ENCODE data around the gene ZNF446. TPM values are rescaled to one million over a fixed set of nuclear protein-coding genes. Genes with fewer than 3 reads are reported as not detected.
A peak's percentile ranks its signal among the peaks of the same experiment; 100 is the strongest.
"Not testable (repeated sequence)": the region's sequence is repeated elsewhere in the genome, so short reads cannot be mapped to it uniquely, and the experiment has no call there.

The ZNF446 gene
- total and polyA plus RNA-seq, 9 of the 15 experiments (the other 6 are each of a cell fraction or from before 2014, with no cell fraction given): 0.07 to 4.8 (median 1.2) TPM

GRCh38 chr19:58449980-58450379 lies 26.2 kb upstream of the ZNF446 start:
- ATAC-seq; in situ Hi-C loops (cut with MboI); H3K9ac ChIP-seq (ENCODE audit: insufficient read depth in 1 of 2, low read depth in 2 of 2, low read length in 2 of 2); H3K27me3 ChIP-seq (ENCODE audit: control insufficient read depth in 2 of 2, insufficient read depth in 2 of 2, low read length in 2 of 2); H3K27ac ChIP-seq (ENCODE audit: extremely low read depth, low read depth, low read length); H2AFZ ChIP-seq (ENCODE audit: low read depth, low read length); H3K4me2 ChIP-seq (ENCODE audit: insufficient read depth, low read length); H3K79me2 ChIP-seq (ENCODE audit: control insufficient read depth, insufficient read depth, low read length); H4K20me1 ChIP-seq (replicated peaks; ENCODE audit: control insufficient read depth, insufficient read depth, low read length); BruUV-seq (replicated peaks); H3K4me3 ChIP-seq; H3K9me1 ChIP-seq (ENCODE audit: control insufficient read depth, insufficient read depth, low read length); DNase-seq (ENCODE audit: extremely low read depth in 1 of 4, low spot score in 3 of 4); intact Hi-C loops (cut with micrococcal nuclease); FAIRE-seq: not testable (repeated sequence)
- TF ChIP-seq ZNF431 (CRISPR knock-in tag; IDR thresholded peaks at IDR 0.05) (0 out of 2 replicates have a peak, but pooled peaks have one; percentile 52), ZFP36 (IDR thresholded peaks at IDR 0.05; ENCODE audit: low read depth, low read length, partially characterized antibody) (peak; percentile 39)
- WGBS (ENCODE audit: insufficient coverage, low coverage, missing lambda C conversion rate): 2% methylated on average over 5 of the region's 5 CpGs
- peaks cover 15% of the 10 kb centered on the region for H3K9me3 ChIP-seq (replicated peaks; ENCODE audit: control insufficient read depth, insufficient read depth, low read depth, low read length)
- CTCF ChIA-PET (ENCODE audit: low intra/inter-chr PET ratio): interaction anchor here (0.7 kb wide), 1 partner anchor 224 kb away, joined by 4 read pairs; no protein-coding TSS in a partner anchor
- H3K4me1 ChIP-seq (replicated peaks in 1 of 2; ENCODE audit: control insufficient read depth in 2 of 2, insufficient read depth in 2 of 2, low read length in 2 of 2): peaks cover 4 to 15% of the 10 kb centered on the region in 2 experiments; a peak in 4 of 5 replicates
- peaks cover 11% of the 10 kb centered on the region; the same call in 1 of the 3 replicates for H3K36me3 ChIP-seq (ENCODE audit: control insufficient read depth, insufficient read depth, low read length)
- POLR2A ChIA-PET: interaction anchor here (0.8 kb wide), 1 partner anchor 13 kb away, joined by 3 read pairs; no protein-coding TSS in a partner anchor

GRCh38 chr19:58450856-58451357 lies 25.2 kb upstream of the ZNF446 start:
- DNase-seq (ENCODE audit: extremely low read depth in 1 of 4, low spot score in 3 of 4) (peak in 2 of 4 experiments; percentile 19 to 35), ATAC-seq (peak; percentile 10), FAIRE-seq (peak; percentile 23)
- Histone ChIP-seq H4K20me1 (replicated peaks; ENCODE audit: control insufficient read depth, insufficient read depth, low read length) (no peaks in the 10 kb centered on the region), H3K4me3 (peak overlapping the region; percentile 84), H3K4me2 (ENCODE audit: insufficient read depth, low read length) (peak overlapping the region; percentile 90), H3K79me2 (ENCODE audit: control insufficient read depth, insufficient read depth, low read length) (peaks cover 8% of the 10 kb centered on the region; the same call in 2 of the 3 replicates), H3K9ac (ENCODE audit: insufficient read depth in 1 of 2, low read depth in 2 of 2, low read length in 2 of 2) (peak overlapping the region in 1 of 2 experiments; percentile 81; a peak in 2 of 4 replicates), H3K9me3 (replicated peaks; ENCODE audit: control insufficient read depth, insufficient read depth, low read depth, low read length) (peaks cover 15% of the 10 kb centered on the region), H2AFZ (ENCODE audit: low read depth, low read length) (peak overlapping the region; percentile 93), H3K36me3 (ENCODE audit: control insufficient read depth, insufficient read depth, low read length) (peaks cover 15% of the 10 kb centered on the region; the same call in 1 of the 3 replicates), H3K4me1 (replicated peaks in 1 of 2; ENCODE audit: control insufficient read depth in 2 of 2, insufficient read depth in 2 of 2, low read length in 2 of 2) (peaks cover 4 to 15% of the 10 kb centered on the region in 2 experiments; a peak in 4 of 5 replicates), H3K27me3 (ENCODE audit: control insufficient read depth in 2 of 2, insufficient read depth in 2 of 2, low read length in 2 of 2) (no peaks in the 10 kb centered on the region), H3K27ac (ENCODE audit: extremely low read depth, low read depth, low read length) (no peak overlapping the region), H3K9me1 (ENCODE audit: control insufficient read depth, insufficient read depth, low read length) (no peaks in the 10 kb centered on the region)
- intact Hi-C loops (cut with micrococcal nuclease) (no loop called here), in situ Hi-C loops (cut with MboI) (no loop called here)
- CTCF ChIA-PET (ENCODE audit: low intra/inter-chr PET ratio): interaction anchor here (0.7 kb wide), 1 partner anchor 225 kb away, joined by 4 read pairs; no protein-coding TSS in a partner anchor
- POLR2A ChIA-PET: interaction anchor here (0.6 to 1.2 kb wide), 6 partner anchors 8 to 172 kb away, joined by 3 to 5 read pairs (median 4); partner anchors contain the start of genes ZNF324 and ZNF8
- TF ChIP-seq GABPA (tag; conservative IDR thresholded peaks at IDR 0.05; ENCODE audit: low read depth) (no peak), SOX6 (IDR thresholded peaks at IDR 0.05) (0 out of 2 replicates have a peak, but pooled peaks have one; percentile 11), MEIS2 (IDR thresholded peaks at IDR 0.05; ENCODE audit: partially characterized antibody) (peak; percentile 3), NFIC (IDR thresholded peaks at IDR 0.05) (peak; percentile 39), ZFX (CRISPR knock-in tag; IDR thresholded peaks at IDR 0.05) (0 out of 2 replicates have a peak, but pooled peaks have one; percentile 4), HEY1 (CRISPR knock-in tag; IDR thresholded peaks at IDR 0.05; ENCODE audit: borderline replicate concordance) (no peak), ZNF766 (CRISPR knock-in tag; conservative IDR thresholded peaks at IDR 0.05) (no peak)
- no TSS peak for BruUV-seq (replicated peaks)
- WGBS (ENCODE audit: insufficient coverage, low coverage, missing lambda C conversion rate): 1% methylated on average over 11 of the region's 11 CpGs
